OCI-LY3 (cell line): ENCODE measurements around the gene NEDD4.

Experiments
- CTCF ChIP-seq: fragments of 200-600, 300-600 bp; sonication (generic); IDR thresholded peaks from 2 replicates; pipeline ENCODE4 v1.5.1; 2014; ENCODE audit warnings: antibody characterized with exemption, low read length, low read depth
- EZH2phosphoT487 ChIP-seq: fragments of 200-600 bp; shearing (Covaris generic); IDR thresholded peaks from 2 replicates; pipeline ENCODE4 v1.6.1; 2018; ENCODE audit warnings: antibody characterized with exemption, mixed run types, low read depth

GRCh38 chr15:55969582-55969981 lies 23.8 kb downstream of the NEDD4 start:
- TF ChIP-seq CTCF (no peak), EZH2phosphoT487 (no peak)
